ENCODE results near the gene RAB3C. TPM values are rescaled to one million over a fixed set of nuclear protein-coding genes. Genes with fewer than 3 reads are reported as not detected.

Gene RAB3C
- total RNA-seq, 6 donors from 2014 or later: 0.09 to 1.1 (median 0.87) TPM; not detected in 2

DNA sequence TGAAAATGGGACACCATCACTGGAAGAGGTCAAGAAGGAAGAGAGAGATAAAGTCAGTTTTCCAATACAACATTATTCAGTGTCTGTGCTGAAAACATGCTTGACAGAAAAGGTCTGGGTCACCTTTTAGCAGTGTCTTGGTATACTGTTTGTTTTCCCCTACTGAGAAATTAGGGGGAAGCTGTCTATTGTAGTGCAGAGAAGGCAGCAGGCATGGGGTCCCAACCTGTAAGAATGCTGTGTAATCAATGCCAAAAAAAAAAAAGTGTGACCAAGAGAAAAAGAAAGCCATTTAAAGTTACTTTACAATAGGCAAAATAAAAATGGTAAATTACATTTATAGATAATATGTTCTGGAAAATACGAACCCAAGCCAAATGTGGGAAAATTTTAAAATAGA lies 139.3 kb downstream of the RAB3C start:
- no peak for TF ChIP-seq POLR2A (IDR thresholded peaks at IDR 0.05)
- no peak for TF ChIP-seq POLR2AphosphoS5 (IDR thresholded peaks at IDR 0.05)
- TF ChIP-seq EP300 (IDR thresholded peaks at IDR 0.05): no peak
- TF ChIP-seq, protein P1, sequence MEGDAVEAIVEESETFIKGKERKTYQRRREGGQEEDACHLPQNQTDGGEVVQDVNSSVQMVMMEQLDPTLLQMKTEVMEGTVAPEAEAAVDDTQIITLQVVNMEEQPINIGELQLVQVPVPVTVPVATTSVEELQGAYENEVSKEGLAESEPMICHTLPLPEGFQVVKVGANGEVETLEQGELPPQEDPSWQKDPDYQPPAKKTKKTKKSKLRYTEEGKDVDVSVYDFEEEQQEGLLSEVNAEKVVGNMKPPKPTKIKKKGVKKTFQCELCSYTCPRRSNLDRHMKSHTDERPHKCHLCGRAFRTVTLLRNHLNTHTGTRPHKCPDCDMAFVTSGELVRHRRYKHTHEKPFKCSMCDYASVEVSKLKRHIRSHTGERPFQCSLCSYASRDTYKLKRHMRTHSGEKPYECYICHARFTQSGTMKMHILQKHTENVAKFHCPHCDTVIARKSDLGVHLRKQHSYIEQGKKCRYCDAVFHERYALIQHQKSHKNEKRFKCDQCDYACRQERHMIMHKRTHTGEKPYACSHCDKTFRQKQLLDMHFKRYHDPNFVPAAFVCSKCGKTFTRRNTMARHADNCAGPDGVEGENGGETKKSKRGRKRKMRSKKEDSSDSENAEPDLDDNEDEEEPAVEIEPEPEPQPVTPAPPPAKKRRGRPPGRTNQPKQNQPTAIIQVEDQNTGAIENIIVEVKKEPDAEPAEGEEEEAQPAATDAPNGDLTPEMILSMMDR (IDR thresholded peaks at IDR 0.05): no peak
- ATAC-seq (ENCODE audit: low FRiP score in 2 of 2): no peak
- WGBS, 2 donors: 85 to 92% methylated on average over 1 of the region's 1 CpG
- Histone ChIP-seq H3K27ac (no peak overlapping the region), H3K9me3 (peaks cover 0 to 8% (median 0%) of the 10 kb centered on the region in 4 donors), H3K4me1 (no peaks in the 10 kb centered on the region), H3K27me3 (no peaks in the 10 kb centered on the region), H3K36me3 (no peaks in the 10 kb centered on the region), H3K4me3 (no peak overlapping the region)
- DNase-seq: no peak

DNA sequence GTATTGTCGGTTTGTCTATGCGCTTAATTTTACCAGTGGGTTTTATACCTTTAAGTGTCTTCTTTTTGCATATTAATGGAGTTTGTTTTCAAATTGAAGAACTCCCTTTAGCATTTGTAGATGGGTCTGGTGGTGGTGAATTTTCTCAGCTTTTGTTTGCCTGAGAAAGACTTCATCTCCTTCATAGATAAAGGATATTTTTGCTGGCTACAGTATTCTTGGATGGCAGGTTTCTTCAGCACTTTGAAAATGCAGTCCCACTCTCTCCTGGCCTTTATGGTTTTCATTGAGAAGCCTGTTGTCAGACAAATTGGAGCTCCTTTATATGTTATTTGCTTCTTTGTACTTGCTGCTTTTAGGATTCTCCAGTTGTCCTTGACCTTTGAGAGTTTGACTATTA lies 142.1 kb downstream of the RAB3C start:
- Histone ChIP-seq H3K27me3 (no peaks in the 10 kb centered on the region), H3K4me1 (no peaks in the 10 kb centered on the region), H3K9me3 (peaks cover 0 to 8% (median 0%) of the 10 kb centered on the region in 4 donors), H3K4me3 (no peak overlapping the region), H3K36me3 (no peaks in the 10 kb centered on the region), H3K27ac (no peak overlapping the region)
- WGBS, 2 donors: 94 to 96% methylated on average over 2 of the region's 2 CpGs
- TF ChIP-seq POLR2AphosphoS5 (IDR thresholded peaks at IDR 0.05): no peak
- TF ChIP-seq EP300 (IDR thresholded peaks at IDR 0.05): no peak
- no peak for TF ChIP-seq POLR2A (IDR thresholded peaks at IDR 0.05)
- TF ChIP-seq, protein P1 (IDR thresholded peaks at IDR 0.05): no peak
- DNase-seq (no peak), ATAC-seq (ENCODE audit: low FRiP score in 2 of 2) (no peak)

DNA sequence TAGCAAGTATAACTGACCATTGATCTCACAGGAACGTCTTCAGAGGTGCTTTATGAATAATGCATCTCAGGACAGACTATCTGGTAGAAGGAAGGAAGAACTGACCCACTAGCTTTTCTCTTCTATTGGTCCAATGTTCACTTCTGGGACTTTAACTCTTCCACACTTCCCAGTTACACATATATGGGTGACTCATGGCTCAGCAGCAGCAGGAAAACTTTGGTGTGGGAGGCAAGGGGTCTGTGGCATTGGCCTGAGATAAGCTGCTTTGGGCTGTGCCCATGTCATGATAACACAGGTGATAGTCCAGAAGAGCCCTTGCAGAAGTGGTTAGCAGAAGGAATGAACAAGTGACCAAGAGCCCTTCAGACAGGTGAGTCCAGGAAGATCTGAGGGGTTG lies 148.8 kb downstream of the RAB3C start:
- no peaks in the 10 kb centered on the region for H3K36me3 ChIP-seq
- no peaks in the 10 kb centered on the region for H3K9me3 ChIP-seq
- no peak for ATAC-seq (ENCODE audit: low FRiP score in 2 of 2)
- no peaks in the 10 kb centered on the region for H3K27me3 ChIP-seq
- WGBS, 2 donors: 82 to 90% methylated on average over 1 of the region's 1 CpG
- H3K4me3 ChIP-seq: no peak overlapping the region
- TF ChIP-seq EP300 (IDR thresholded peaks at IDR 0.05) (no peak), POLR2AphosphoS5 (IDR thresholded peaks at IDR 0.05) (no peak), POLR2A (IDR thresholded peaks at IDR 0.05) (no peak)
- TF ChIP-seq, protein P1 (IDR thresholded peaks at IDR 0.05): no peak
- H3K4me1 ChIP-seq: no peaks in the 10 kb centered on the region
- no peak overlapping the region for H3K27ac ChIP-seq
- DNase-seq: no peak

DNA sequence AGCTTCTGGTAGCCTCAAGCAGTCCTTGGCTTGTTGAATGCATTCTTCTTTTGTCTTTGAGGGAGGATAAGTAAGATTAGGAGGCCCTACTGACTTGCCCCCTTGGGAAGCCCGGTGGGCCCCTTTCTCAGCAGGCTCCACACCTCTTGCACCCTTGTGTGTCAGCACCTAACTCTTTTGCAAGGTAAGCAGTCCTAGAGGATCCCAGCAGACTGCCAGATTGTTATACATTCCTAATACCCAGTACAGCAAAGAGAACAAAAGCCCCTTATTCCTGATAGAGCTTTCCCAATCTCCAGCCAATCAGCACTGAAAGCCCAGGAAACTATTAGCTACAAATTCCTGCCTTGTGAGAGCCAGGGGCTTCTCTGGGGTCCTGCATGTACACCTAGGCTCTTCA lies 152.8 kb downstream of the RAB3C start:
- Histone ChIP-seq H3K27ac (no peak overlapping the region), H3K4me3 (no peak overlapping the region), H3K27me3 (no peaks in the 10 kb centered on the region), H3K9me3 (no peaks in the 10 kb centered on the region), H3K36me3 (no peaks in the 10 kb centered on the region), H3K4me1 (no peaks in the 10 kb centered on the region)
- TF ChIP-seq POLR2A (IDR thresholded peaks at IDR 0.05): no peak
- no peak for TF ChIP-seq EP300 (IDR thresholded peaks at IDR 0.05)
- no peak for TF ChIP-seq POLR2AphosphoS5 (IDR thresholded peaks at IDR 0.05)
- TF ChIP-seq, protein P1 (IDR thresholded peaks at IDR 0.05): no peak
- ATAC-seq (ENCODE audit: low FRiP score in 2 of 2): no peak
- WGBS, 2 donors: 63 to 80% methylated on average over 1 of the region's 1 CpG
- no peak for DNase-seq

DNA sequence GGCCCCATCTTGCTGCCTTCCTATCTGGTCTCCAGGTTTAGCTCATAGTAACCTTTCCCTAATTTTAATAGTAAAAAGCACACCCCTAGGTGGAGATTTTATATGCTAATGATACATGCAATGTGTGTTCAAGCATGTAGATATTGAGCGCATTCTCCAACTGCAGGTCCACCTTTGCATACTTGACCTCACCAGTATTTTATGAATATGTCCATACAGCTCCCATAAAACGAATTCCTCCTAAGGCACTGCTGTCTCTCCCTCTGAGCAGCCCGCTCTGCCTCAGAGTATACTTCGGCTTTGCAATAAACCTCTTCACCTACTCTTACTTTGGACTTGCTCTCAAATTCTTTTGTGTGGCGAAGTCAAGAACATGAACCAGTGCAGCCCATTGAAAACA lies 153.3 kb downstream of the RAB3C start:
- no peak overlapping the region for H3K27ac ChIP-seq
- H3K4me1 ChIP-seq: no peaks in the 10 kb centered on the region
- TF ChIP-seq POLR2AphosphoS5 (IDR thresholded peaks at IDR 0.05) (no peak), POLR2A (IDR thresholded peaks at IDR 0.05) (no peak), EP300 (IDR thresholded peaks at IDR 0.05) (no peak)
- TF ChIP-seq, protein P1 (IDR thresholded peaks at IDR 0.05): no peak
- no peaks in the 10 kb centered on the region for H3K36me3 ChIP-seq
- no peaks in the 10 kb centered on the region for H3K9me3 ChIP-seq
- WGBS, 2 donors: 91 to 95% methylated on average over 5 of the region's 5 CpGs
- no peak overlapping the region for H3K4me3 ChIP-seq
- no peaks in the 10 kb centered on the region for H3K27me3 ChIP-seq
- no peak for ATAC-seq (ENCODE audit: low FRiP score in 2 of 2)
- DNase-seq: no peak
